ENCODE measurements around the gene EEF1A2. TPM values are rescaled to one million over a fixed set of nuclear protein-coding genes. Genes with fewer than 3 reads are reported as not detected.
A peak's percentile ranks its signal among the peaks of the same experiment; 100 is the strongest.

The EEF1A2 gene
- total RNA-seq, 4 donors from 2014 or later, result 1.7 to 17.8 (median 7.4) TPM

DNA sequence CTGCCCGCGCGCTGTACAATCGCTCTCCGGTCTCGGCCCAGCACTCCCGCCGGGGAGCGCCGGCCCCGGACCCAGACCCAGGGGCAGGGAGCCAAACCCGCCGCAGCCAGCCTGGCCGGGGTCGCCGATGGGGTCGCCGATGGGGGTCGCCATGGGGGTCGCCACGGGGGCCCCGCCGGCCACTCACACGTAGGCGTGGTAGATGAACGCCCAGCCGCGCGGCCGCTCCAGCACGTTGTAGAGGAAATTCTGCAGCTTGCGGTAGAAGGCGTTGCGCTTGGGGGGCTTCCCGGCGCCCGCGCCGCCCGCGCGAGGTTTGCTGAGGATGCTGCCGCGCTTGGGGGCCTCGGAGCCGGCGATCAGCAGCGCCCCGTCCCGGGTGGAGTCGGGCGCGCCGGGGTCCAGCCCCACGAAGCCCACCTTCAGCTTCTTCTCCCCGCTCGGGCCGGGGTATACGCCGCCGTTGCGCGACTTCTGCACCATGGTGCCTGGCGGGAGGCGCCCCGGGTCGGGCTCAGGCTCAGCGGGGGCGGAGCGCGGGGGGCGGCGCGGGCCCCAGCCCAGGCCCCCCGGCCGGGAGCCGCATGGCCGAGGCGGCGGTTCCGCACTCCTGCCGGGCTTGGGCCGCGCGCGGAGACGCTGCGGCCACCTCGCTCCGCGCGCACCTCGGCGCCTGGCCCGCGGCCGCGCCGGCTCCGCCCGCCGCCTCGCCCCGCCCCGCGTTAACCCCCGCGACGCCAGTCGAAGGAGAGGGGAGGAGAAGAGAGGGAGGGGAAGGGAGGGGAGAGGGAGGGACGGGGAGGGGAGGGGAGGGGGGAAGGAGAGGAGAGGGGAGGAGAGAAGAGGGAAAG is 26.7 kb downstream of the EEF1A2 start, which contains the start of gene KCNQ2:
TSS of gene KCNQ2 (minus strand) at position 675 of the 851 bp plus-strand sequence. CDS start at position 483, 192 bp downstream.
- WGBS, result no CpG with 5 or more reads among the region's 111 CpGs
- TF ChIP-seq POLR2A (IDR thresholded peaks at IDR 0.05; ENCODE audit: low read depth) (no peak), EP300 (IDR thresholded peaks at IDR 0.05) (no peak), POLR2AphosphoS5 (IDR thresholded peaks at IDR 0.05) (no peak)
- TF ChIP-seq, protein P1, sequence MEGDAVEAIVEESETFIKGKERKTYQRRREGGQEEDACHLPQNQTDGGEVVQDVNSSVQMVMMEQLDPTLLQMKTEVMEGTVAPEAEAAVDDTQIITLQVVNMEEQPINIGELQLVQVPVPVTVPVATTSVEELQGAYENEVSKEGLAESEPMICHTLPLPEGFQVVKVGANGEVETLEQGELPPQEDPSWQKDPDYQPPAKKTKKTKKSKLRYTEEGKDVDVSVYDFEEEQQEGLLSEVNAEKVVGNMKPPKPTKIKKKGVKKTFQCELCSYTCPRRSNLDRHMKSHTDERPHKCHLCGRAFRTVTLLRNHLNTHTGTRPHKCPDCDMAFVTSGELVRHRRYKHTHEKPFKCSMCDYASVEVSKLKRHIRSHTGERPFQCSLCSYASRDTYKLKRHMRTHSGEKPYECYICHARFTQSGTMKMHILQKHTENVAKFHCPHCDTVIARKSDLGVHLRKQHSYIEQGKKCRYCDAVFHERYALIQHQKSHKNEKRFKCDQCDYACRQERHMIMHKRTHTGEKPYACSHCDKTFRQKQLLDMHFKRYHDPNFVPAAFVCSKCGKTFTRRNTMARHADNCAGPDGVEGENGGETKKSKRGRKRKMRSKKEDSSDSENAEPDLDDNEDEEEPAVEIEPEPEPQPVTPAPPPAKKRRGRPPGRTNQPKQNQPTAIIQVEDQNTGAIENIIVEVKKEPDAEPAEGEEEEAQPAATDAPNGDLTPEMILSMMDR (IDR thresholded peaks at IDR 0.05), result no peak
- intact Hi-C loops (cut with DNase I), result no loop called here
- no peaks in the 10 kb centered on the region for H3K36me3 ChIP-seq
- no peaks in the 10 kb centered on the region for H3K9me3 ChIP-seq
- peaks cover 5 to 97% (median 44%) of the 10 kb centered on the region in 4 donors for H3K27me3 ChIP-seq
- H3K4me1 ChIP-seq, result peaks cover 10 to 17% (median 13%) of the 10 kb centered on the region in 4 donors
- no peak for DNase-seq (ENCODE audit: extremely low spot score)
- peak within 1 kb of the TSS; percentile 22 to 43 (median 28) for H3K4me3 ChIP-seq
- no peak within 1 kb of the TSS for H3K27ac ChIP-seq (replicated peaks in 1 of 4)

DNA sequence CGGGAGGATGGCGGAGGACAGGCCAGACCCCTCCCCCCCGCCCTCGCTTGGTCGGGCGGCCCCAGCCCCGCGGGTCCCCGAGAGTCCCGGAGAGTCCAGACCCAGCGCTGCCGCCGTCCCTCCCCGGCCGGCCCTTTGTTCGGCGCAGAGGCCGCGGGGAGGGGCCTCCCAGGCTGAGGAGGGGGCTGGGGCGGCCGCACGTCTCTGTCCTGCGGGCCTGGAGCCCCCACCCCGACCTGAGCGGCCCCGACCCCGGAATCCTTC is 27.2 kb downstream of the EEF1A2 start:
- Histone ChIP-seq H3K36me3 (no peaks in the 10 kb centered on the region), H3K4me3 (peak overlapping the region in 1 of 4 donors; percentile 22), H3K9me3 (no peaks in the 10 kb centered on the region), H3K27ac (replicated peaks in 1 of 4) (no peak overlapping the region), H3K27me3 (peaks cover 5 to 97% (median 44%) of the 10 kb centered on the region in 4 donors), H3K4me1 (peaks cover 10 to 17% (median 13%) of the 10 kb centered on the region in 4 donors)
- DNase-seq (ENCODE audit: extremely low spot score), result no peak
- WGBS, result no CpG with 5 or more reads among the region's 27 CpGs
- intact Hi-C loops (cut with DNase I), result no loop called here
- TF ChIP-seq, protein P1 (IDR thresholded peaks at IDR 0.05), result no peak
- TF ChIP-seq EP300 (IDR thresholded peaks at IDR 0.05) (no peak), POLR2A (IDR thresholded peaks at IDR 0.05; ENCODE audit: low read depth) (no peak), POLR2AphosphoS5 (IDR thresholded peaks at IDR 0.05) (no peak)

DNA sequence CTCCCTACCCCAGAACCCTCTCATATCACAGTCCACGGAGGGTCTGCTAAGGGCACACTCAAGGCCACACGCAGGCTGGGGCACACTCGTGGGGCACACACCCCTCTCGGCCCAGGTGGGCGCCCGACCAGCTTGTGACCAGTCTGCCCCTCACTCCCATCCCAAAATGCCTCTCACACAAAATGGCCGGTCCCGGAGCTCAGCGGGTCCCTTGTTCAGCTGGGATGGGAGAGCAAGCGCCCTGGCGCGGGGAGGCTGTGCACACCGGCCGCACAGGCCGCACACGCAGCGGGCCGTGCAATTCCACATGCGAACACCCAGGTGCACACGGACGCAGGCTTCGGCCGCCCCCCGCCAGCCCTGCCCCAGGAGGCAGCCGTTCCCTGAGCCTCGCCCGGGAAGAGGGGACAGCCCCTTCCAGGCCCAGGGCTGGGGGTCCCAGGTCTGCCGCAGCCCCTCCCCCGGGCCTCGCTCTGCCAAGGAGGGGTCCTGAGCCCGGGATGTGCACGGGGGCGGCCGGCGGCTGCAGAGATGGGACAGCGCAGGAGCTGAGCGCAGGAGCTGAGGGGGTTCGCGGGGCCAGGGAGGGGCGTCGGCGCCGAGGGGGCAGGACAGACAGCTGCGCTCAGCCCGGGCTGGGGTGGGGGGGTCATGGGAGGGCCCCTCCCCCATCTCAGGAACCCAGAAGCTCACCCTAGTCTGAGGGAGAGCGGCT is 27.7 kb downstream of the EEF1A2 start:
- no peak for DNase-seq (ENCODE audit: extremely low spot score)
- Histone ChIP-seq H3K36me3 (no peaks in the 10 kb centered on the region), H3K9me3 (no peaks in the 10 kb centered on the region), H3K27ac (replicated peaks in 1 of 4) (no peak overlapping the region), H3K4me1 (peaks cover 10 to 17% (median 13%) of the 10 kb centered on the region in 4 donors), H3K27me3 (peaks cover 5 to 97% (median 44%) of the 10 kb centered on the region in 4 donors), H3K4me3 (no peak overlapping the region)
- WGBS, result 61% methylated on average over 7 of the region's 46 CpGs
- intact Hi-C loops (cut with DNase I), result no loop called here
- no peak for TF ChIP-seq POLR2AphosphoS5 (IDR thresholded peaks at IDR 0.05)
- TF ChIP-seq EP300 (IDR thresholded peaks at IDR 0.05), result no peak
- TF ChIP-seq POLR2A (IDR thresholded peaks at IDR 0.05; ENCODE audit: low read depth), result no peak
- TF ChIP-seq, protein P1 (IDR thresholded peaks at IDR 0.05), result no peak

DNA sequence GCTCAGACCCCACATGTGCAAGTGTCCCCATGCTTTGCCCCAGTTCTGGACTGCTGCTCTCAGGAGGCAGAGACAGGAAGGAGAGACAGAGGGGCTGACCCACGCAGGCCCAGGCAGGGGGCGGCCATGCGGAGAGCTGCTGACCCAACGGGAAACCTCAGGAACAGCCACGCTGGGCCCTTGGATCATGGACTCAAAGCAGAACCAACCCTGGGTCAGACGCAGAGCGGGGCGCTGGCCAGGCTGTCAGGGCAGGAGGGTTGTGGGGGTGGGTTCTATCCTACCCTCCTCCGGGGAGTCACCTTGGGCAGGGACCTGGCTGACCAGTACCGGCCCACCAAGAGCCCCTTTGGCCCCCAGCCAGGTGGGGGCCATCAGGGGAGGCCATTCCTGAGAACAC is 28.5 kb downstream of the EEF1A2 start:
- Histone ChIP-seq H3K27me3 (peaks cover 5 to 97% (median 42%) of the 10 kb centered on the region in 4 donors), H3K4me1 (peaks cover 10 to 17% (median 13%) of the 10 kb centered on the region in 4 donors), H3K4me3 (no peak overlapping the region), H3K9me3 (no peaks in the 10 kb centered on the region), H3K36me3 (no peaks in the 10 kb centered on the region), H3K27ac (replicated peaks in 1 of 4) (no peak overlapping the region)
- intact Hi-C loops (cut with DNase I), result no loop called here
- no peak for DNase-seq (ENCODE audit: extremely low spot score)
- WGBS, result 70% methylated on average over 4 of the region's 10 CpGs
- TF ChIP-seq EP300 (IDR thresholded peaks at IDR 0.05), result no peak
- TF ChIP-seq, protein P1 (IDR thresholded peaks at IDR 0.05), result no peak
- no peak for TF ChIP-seq POLR2A (IDR thresholded peaks at IDR 0.05; ENCODE audit: low read depth)
- no peak for TF ChIP-seq POLR2AphosphoS5 (IDR thresholded peaks at IDR 0.05)
